DOHH2 (cell line): Measurements from ENCODE around the gene GAK.

Source experiments
- H3F3A ChIP-seq: fragments of 200-600 bp; sonication (generic), shearing (Covaris generic); 2 replicates; pipeline ENCODE4 v1.6.0; 2016; ENCODE audit warnings: antibody characterized with exemption, mild to moderate bottlenecking; ENCODE audit not compliant: control insufficient read depth, insufficient read depth
- H3K27ac ChIP-seq: fragments of 200-600 bp; sonication (generic); 2 replicates; pipeline ENCODE4 v1.5.1; 2014; ENCODE audit warnings: low read depth, mild to moderate bottlenecking, low read length, moderate library complexity
- H3K27me3 ChIP-seq: fragments of 200-600 bp; sonication (generic); 2 replicates; pipeline ENCODE4 v1.6.1; 2014; ENCODE audit warnings: mild to moderate bottlenecking, low read length, mixed read lengths; ENCODE audit not compliant: control insufficient read depth
- H3K36me3 ChIP-seq: fragments of 200-600 bp; sonication (generic); 2 replicates; pipeline ENCODE4 v1.6.1; 2014; ENCODE audit warnings: mild to moderate bottlenecking, low read length, moderate library complexity, mixed read lengths; ENCODE audit not compliant: control insufficient read depth
- H3K4me1 ChIP-seq: fragments of 200-600 bp; sonication (generic); 2 replicates; pipeline ENCODE4 v1.6.1; 2014; ENCODE audit warnings: mild to moderate bottlenecking, low read length, mixed read lengths; ENCODE audit not compliant: control insufficient read depth
- H3K4me2 ChIP-seq: fragments of 200-600 bp; sonication (generic); 2 replicates; pipeline ENCODE4 v1.6.0; 2014; ENCODE audit warnings: mild to moderate bottlenecking, low read length, moderate library complexity
- H3K4me3 ChIP-seq: fragments of 200-600 bp; sonication (generic); 2 replicates; pipeline ENCODE4 v1.5.1; 2014; ENCODE audit warnings: mild to moderate bottlenecking, low read length, mixed read lengths
- H3K79me2 ChIP-seq: fragments of 200-600 bp; sonication (generic); 2 replicates; pipeline ENCODE4 v1.6.1; 2014; ENCODE audit warnings: mild to moderate bottlenecking, low read length, mixed read lengths; ENCODE audit not compliant: control insufficient read depth
- H3K9me2 ChIP-seq: fragments of 200-600 bp; sonication (generic); replicated peaks from 2 replicates; pipeline ENCODE4 v1.6.1; 2014; ENCODE audit warnings: mild to moderate bottlenecking, low read length, mixed read lengths; ENCODE audit not compliant: control insufficient read depth
- H3K9me3 ChIP-seq: fragments of 200-600 bp; sonication (generic); 2 replicates; pipeline ENCODE4 v1.6.1; 2014; ENCODE audit warnings: antibody characterized with exemption, low read length, mixed read lengths; ENCODE audit not compliant: control insufficient read depth, insufficient read depth
- H4K20me1 ChIP-seq: fragments of 200-600 bp; sonication (generic); 2 replicates; pipeline ENCODE4 v1.6.0; 2014; ENCODE audit warnings: low read depth, mild to moderate bottlenecking, antibody characterized with exemption, low read length, moderate library complexity; ENCODE audit not compliant: control insufficient read depth, insufficient read depth
- CTCF ChIP-seq: fragments of 200-600 bp; sonication (generic); IDR thresholded peaks from one replicate; pipeline ENCODE4 v1.5.1; 2014; ENCODE audit warnings: antibody characterized with exemption, mild to moderate bottlenecking, low read depth, low read length; ENCODE audit not compliant: poor library complexity, severe bottlenecking
- EZH2phosphoT487 ChIP-seq: fragments of 200-600 bp; sonication (generic); IDR thresholded peaks from 2 replicates; pipeline ENCODE4 v1.6.1; 2017; ENCODE audit warnings: borderline replicate concordance, mild to moderate bottlenecking, antibody characterized with exemption, low read length, moderate library complexity, mixed read lengths

GAK gene

GRCh38 chr4:968221-968620, 36.1 kb upstream of the GAK start:
- TF ChIP-seq EZH2phosphoT487 (no peak), CTCF (no peak)
- Histone ChIP-seq H3K79me2 (no peaks in the 10 kb centered on the region), H3K4me3 (no peak overlapping the region), H3K36me3 (no peaks in the 10 kb centered on the region), H3K9me3 (no peaks in the 10 kb centered on the region), H3K27ac (no peak overlapping the region), H3K4me2 (no peak overlapping the region), H3F3A (no peaks in the 10 kb centered on the region), H3K27me3 (no peaks in the 10 kb centered on the region), H3K4me1 (peaks cover 7% of the 10 kb centered on the region), H3K9me2 (no peaks in the 10 kb centered on the region), H4K20me1 (peaks cover 14% of the 10 kb centered on the region)

- peaks cover 14% of the 10 kb centered on the region for H4K20me1 ChIP-seq
Measured at GRCh38 chr4:967113-968104, 35.3 kb upstream of the GAK start.

GRCh38 chr4:966266-967112, 34.4 kb upstream of the GAK start:
- Histone ChIP-seq H3K27me3 (no peaks in the 10 kb centered on the region), H3F3A (no peaks in the 10 kb centered on the region), H3K36me3 (no peaks in the 10 kb centered on the region)

More at GRCh38 chr4:967113-968104, 35.3 kb upstream of the GAK start:
- Histone ChIP-seq H3K4me1 (peaks cover 3% of the 10 kb centered on the region), H3K9me2 (no peaks in the 10 kb centered on the region), H3K27ac (no peak overlapping the region), H3F3A (no peaks in the 10 kb centered on the region), H3K27me3 (no peaks in the 10 kb centered on the region), H3K36me3 (no peaks in the 10 kb centered on the region), H3K79me2 (no peaks in the 10 kb centered on the region), H3K4me3 (no peak overlapping the region), H3K9me3 (no peaks in the 10 kb centered on the region), H3K4me2 (no peak overlapping the region)
- TF ChIP-seq CTCF (no peak), EZH2phosphoT487 (no peak)

More at GRCh38 chr4:966266-967112, 34.4 kb upstream of the GAK start:
- Histone ChIP-seq H3K79me2 (no peaks in the 10 kb centered on the region), H3K4me3 (no peak overlapping the region), H3K4me1 (no peaks in the 10 kb centered on the region), H3K4me2 (no peak overlapping the region), H4K20me1 (peaks cover 8% of the 10 kb centered on the region), H3K27ac (no peak overlapping the region), H3K9me3 (no peaks in the 10 kb centered on the region), H3K9me2 (no peaks in the 10 kb centered on the region)
- TF ChIP-seq CTCF (no peak), EZH2phosphoT487 (no peak)
